HG03280 (cell line): ENCODE measurements around the gene RADIL.

Experiments
- ATAC-seq: cut with Tn5 transposase; IDR thresholded peaks from one replicate; pipeline ENCODE4 v1.9.1; 2021; ENCODE audit warnings: mild to moderate bottlenecking, moderate library complexity; ENCODE audit not compliant: unreplicated experiment

Gene RADIL

DNA sequence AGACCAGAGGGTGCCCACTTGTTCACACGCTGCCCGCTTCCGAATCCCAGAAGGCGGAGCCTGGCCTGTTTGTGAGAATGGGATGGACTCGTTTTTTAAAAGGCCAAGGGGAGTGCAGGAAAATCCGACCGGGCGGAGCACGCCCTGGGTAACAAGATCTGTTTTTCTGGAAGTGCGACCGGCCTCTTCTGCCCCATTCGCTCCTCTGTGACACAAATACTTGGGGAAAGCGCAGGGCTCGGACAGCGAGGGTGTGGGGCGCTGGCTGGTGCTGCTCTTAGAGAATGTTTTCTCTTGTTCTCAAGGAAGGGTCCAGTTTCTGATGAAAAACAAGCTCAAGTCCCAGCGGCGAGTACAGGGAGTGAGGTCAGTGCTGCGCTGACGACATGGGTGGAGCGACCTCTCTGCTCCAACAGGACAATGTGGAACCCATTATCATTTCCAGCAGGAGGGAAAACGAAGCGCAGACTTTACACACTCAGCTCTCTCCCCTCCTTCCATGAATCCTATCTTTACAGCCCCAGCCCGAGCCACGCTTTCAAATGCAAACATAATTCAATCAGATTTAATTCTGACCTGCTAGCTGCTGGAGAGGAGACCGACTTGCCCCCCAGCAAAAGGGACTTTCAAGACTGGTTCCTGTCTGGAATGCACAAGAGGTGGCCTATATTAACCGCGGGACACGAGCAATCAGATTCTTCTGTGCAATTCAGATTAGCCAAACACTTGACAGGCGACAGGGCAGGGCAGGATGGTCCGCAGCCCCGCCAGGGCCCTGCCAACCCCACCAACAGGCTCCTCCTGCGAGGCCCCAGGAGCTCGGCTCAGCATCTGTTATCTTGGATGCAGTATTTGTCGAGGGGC, 1.1 kb downstream of the RADIL start:
- no peak for ATAC-seq

DNA sequence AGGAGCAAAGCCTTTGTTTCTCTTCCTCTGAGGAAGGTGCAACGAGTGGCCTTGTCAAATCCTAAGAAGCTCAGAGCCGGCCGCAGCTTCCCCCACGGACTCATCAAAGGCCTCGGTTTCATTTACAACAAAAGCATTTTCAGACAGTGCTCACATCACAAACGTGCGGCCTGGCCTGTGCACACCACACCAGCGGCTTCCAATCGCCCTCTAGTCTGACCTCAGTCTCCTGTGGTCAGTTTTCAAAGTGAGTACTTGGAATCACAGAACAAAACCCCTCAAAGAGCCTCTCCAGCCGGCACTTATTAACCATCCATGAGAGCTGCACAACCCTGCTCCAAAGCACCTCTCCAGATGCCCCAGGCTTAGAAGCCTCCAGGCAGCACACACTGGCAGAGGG, 3.3 kb downstream of the RADIL start:
- ATAC-seq: no peak

DNA sequence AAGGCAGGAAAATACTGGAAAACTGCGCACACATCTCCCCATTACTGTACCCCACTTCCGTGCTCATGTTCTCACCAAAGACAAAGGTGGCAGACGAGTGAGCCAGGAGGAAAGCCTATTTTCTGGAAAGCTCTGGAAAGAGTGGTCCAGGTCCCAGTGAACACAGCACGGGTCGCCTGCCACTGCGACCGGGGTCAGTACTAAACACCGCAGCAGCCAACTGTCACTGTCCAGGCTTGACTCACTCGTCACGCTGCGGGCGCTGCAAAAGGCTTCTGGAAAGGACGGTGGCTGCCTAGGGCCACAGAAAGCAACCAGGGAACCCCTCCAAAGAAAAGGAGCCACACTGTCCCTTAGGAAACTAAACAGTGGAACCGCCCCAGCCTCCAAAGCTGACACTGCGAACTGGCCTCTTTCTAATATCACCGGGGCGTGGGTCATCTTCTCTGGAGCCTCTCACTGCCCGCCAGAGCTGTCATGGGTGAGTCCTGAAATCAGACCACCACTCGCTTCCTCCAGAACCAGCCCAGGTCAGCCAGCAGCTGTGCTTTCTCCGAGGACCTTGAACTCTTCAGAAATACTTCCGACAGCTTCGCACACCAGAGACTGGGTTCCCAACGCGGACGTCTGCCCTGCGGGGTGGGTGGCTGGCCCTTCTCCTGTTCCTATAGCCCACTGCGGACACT, 4.0 kb downstream of the RADIL start:
- ATAC-seq: no peak

DNA sequence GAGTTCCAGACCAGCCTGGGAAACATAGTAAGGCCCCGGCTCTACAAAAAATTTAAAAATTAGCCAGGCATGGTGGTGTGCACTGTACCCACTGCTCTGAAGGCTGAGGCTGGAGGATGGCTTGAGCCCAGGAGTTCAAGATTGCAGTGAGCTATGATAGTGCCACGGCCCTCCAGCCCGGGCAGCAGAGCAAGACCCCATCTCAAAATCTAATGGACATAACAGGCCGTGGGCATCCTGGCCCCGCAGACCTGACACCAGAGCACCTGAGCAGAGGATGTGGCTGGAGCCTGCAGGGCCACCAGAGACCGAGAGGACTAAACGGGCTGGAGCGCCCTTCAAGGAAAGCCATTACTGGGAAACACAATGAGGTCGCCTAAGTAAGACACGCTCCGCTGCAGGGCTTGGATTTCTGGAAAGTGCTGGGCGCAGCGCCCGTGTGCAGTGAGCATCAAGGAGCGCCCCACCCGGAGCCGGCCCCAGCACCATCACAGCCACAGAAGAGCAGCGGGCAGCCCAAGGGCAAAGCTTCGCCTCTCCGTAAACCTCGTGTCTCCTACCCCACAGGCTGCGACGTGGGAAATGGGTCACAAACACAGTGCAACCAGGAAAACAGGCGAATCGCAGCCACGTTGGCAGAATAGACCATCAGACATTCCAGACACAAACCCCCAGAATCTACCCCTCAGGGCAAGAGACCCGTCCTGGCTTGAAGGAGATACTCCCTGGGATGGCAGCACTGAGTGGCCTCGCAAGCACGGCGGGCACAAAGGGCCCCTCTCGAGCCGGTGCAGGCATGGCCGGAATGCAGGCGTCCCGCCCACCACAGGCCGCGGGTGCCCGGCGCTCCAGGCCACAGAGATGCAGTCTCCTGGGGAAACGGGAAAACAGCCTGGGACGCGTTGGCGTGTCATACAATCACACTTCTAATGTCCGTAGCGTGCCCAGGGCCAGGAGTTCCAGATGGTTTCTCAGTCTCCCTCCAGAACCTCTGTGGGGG, 4.9 kb downstream of the RADIL start:
- no peak for ATAC-seq

DNA sequence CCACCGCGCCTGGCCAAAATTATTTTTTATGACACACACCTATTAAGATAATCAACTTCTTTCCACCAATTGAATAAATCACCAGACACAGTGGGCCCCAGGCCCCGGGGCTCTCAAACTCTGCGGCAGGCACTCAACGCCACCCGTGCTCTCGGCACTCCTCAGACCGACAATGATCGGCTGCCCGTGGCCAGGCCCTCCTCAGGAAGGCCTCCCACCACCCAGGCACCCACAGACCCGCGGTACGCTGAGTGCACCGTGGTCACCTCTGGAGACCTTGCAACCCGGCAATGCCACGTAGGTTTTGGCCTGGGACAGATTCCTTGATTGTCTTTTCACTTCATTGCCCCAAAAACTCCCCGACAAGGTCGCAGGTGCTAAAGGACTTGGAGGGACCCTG, 6.9 kb downstream of the RADIL start:
- ATAC-seq: no peak

DNA sequence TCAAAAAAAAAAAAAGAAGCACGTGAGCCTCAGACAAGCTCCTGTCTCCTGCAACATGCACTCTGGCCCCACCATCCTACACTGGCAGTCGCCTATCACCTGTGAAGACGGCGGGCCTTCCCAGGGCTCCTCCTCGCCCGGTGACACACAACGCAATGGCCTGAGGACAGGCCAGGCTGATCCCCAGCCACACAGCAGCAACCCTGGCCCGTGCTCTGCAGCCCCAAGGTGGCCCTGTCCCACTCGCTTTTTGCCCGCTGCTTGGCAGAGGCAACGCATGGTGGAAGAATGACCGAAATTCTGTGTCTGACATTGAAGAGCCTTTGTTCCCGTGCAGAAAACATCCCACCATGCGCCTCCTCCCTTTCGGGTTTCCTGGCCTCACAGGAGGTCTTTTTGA, 8.1 kb downstream of the RADIL start:
- ATAC-seq: no peak

DNA sequence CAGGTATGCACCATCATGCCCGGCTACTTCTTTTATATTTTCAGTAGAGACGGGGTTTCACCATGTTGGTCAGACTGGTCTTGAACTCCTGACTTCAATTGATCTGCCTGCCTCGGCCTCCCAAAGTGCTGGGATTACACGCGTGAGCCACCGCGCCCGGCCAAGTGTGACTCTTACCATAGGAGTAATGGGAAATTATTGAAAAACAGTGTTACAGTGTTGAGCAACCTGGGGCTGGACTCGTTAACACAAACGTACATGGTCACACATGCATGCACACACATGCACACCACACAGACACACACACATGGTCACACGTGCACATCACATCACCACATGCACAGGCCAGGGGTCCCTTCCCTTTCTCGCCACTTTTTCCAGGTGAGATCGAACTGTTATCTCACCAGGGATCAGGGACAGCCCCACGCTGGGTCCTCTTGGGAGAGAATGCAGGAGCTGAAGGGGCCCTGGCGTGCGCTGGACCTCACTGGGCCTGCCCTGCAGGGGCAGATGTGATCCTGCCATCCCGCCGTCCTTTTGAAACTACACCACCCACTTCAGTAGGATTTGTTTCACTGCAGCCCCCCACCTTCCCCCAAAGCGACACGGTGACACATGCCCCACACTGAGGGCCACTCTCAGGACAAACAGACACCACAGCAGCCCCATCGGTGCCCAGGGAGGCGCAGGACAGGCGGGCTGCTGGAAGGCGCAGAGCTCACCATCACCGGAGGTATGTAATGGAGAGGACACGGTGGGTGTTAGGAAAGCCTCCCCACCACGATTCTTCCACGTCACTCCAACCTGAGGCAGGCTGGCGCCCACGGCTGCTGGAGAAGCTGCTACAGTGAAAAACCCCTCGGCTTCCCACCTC, 10.2 kb downstream of the RADIL start:
- ATAC-seq: no peak

DNA sequence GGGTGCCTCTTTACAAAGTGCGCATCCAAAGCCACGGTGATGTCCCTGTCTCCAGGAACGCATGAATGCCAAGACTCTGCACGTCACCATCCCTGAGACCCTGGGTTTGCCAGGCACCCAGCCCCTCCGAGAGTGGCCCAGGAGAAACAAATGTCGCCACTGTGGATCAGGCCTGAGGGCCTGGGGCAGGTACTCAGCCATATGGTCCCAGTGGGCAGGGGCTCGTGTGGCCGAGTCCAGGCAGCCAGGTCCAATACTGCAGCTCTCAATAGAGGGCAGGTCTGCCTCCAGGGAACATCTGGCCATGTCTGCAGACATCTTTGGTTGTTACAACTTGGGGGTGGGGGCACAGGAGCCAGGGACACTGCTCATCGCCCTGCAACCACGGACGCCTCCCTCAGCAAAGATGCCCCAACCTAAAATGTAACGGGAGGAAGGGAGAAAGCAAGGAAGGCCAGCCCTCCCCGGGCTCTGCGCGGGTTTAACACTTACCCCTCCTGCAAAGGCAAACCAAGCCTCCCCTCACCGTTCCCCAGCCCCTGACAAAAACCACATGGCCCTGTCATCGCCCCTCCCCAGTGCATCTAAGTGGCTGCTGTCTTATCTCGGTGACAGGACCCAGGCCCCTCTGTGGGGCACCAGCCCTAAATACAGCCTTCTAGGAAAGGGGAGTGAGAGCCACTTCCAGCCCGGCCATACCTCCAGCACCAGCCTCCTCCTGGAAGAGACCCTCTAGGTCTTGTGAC, 11.4 kb downstream of the RADIL start:
- no peak for ATAC-seq

DNA sequence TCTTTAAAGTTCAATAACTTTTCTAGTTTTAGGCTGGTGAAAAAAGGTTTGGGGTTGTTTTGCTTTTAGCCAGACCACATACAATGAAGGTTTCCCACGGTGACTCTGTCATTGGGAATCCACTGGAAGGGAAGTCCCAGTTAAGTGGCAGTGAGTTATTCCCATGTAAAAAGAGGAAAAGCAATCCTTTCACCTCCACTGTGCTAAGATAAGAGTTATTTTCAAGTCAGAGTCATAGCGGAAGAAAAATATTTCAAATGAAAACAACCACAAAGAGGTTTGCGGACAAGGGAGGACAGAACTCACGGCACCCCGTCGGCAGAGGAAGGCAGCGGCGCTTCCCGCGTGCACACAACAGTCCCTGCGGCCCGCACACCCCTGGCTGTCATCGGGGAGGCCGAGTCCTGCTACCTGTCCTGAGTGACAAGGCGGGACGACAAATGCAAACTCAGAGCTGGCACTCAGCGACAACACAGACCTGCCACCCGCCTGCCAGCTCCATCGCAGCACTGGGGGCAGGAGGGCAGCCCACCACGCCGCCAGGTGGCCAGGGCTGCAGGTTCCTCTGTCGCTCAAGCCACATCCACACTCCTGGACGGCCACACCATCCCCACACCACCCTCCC, 12.3 kb downstream of the RADIL start:
- ATAC-seq: no peak

DNA sequence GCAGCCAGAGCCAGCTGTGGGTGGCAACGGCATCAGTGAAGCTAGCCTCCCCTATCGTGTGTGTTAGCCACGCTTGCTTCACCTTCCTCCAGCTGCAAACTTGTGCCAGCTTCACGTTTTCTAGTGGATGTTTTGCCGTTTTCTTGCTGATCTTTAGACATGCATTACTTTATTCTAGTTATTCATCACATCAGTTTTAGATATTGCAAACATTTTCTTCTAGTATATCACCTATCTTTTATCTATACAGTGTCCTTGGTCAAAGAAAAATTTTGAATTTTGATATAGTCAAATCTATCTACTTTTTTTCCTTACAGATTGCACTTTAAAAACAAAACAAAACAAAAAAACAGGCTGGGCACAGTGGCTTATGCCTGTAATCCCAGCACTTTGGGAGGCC, 15.0 kb downstream of the RADIL start:
- ATAC-seq: no peak

DNA sequence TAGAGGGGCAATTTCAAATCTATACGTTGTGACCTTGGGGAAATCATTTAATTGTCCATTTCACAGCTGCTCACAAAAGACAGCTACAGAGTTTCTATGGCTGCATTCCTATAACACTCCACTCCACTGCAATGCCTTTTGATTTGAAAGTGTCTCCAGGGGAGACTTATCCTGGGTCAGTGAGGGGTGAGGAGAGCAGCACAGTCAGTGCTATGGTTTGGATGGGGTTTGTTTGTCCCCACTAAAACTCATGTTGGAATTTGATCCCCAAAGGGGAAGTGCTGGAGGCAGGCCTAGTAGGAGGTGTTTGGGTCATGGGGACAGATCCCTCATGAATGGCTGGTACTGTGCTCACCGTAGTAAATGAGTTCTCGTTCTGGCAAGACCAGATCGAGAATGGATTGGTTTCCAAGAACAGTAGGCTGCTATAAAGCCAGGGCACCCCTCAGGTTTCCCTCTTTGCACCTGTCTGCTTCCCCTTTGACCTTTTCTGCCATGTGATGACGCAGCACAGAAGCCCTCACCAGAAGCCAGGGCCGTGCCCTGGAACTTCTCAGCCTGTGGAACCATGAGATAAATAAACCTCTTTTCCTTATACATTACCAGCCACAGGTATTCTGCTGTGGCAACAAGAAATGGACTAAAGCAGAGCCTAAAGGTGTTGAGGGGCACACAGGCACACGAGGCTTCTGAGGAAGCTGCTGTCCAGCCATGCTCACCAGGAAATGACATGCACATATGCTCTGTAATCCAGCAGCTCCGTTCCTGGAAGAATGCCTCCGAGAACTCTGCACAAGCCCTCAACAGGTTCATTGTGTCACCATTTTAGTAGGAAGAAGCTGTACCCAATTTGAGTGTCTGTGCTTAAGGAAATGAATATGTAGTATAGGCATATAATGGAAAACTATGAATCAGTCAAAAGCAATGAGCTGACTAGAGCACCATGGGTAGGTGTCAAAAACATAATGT, 16.7 kb downstream of the RADIL start:
- no peak for ATAC-seq

DNA sequence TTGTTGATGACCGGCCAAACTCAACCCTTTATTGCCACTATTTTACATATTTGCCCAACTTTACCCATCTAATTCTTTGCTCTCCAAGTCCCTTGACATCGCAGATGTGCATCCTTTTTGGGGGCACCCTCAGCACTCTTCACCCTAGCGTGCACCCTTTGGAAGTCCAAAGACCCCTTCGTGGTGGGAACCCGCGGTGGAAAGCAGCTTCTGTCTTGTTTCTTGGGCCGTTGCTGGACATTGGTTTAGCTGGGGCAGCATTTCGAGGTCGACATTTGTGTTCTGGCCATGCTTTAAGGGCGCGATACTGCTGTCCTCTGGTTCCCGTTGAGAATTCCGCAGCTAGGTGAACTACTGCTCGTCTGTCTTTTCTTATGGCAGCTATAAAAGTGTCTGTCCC, 21.4 kb downstream of the RADIL start:
- ATAC-seq: no peak

DNA sequence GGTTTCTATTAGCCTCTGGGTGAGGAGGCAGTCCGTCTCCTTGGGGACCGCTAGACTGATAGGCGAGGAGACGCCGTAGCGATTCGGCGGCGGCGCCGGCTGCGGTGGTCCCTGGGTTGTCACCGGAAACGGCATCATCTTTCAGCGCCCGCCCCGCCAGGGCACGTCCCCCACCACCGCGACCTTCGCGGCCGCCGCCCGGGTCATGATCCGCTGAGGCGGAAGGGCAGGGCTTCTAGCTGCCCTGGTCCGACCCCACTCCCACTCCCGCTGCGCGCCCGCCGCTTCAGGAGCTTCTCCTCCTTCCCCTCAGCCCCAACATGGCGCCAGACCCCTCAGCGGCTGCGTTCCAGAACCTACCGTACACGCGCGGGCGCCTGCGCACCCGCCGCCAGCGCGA, 21.8 kb downstream of the RADIL start, which contains the start of gene PAPOLB:
Gene PAPOLB (minus strand): TSS at position 358 of the 400 bp plus-strand sequence. CDS start 220 bp downstream, at position 138.
- ATAC-seq: no peak

DNA sequence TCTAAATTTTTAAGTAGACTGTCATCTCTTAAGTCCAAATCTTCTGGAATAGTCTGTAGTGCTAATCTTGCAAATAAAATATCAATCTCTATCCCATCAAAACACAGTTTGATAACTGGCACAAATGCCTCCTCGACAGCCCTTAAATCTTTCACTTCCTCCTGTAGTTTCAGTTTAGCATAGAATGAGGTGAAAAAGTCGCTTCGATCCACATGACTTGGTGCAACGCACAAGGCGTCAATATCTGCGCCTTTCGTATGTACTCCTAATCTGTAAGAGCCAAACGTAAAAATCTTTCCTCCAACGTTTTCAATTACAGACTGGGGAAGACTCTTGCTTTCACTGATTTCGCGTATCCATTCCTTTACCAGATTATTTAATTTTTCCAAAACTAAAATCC, 22.3 kb downstream of the RADIL start:
- ATAC-seq: no peak

DNA sequence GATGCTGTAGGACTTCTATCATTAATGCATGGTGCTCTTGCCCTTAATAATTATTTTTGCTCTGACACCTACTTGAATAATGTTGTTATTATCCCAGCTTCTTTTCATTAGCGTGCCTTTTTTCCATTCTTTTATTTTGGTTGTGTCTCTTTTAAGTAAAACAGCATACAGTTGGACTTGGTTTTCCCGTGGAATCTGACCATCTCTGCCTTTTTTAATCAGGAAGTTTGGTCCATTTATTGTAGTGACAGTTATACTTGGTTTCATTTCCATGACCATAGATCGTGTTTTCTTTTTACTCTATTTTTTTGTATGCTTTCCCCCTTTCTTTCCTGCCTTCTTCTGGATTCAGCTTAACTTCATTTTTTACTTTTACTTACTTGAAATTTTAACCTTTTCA, 26.3 kb downstream of the RADIL start:
- no peak for ATAC-seq

DNA sequence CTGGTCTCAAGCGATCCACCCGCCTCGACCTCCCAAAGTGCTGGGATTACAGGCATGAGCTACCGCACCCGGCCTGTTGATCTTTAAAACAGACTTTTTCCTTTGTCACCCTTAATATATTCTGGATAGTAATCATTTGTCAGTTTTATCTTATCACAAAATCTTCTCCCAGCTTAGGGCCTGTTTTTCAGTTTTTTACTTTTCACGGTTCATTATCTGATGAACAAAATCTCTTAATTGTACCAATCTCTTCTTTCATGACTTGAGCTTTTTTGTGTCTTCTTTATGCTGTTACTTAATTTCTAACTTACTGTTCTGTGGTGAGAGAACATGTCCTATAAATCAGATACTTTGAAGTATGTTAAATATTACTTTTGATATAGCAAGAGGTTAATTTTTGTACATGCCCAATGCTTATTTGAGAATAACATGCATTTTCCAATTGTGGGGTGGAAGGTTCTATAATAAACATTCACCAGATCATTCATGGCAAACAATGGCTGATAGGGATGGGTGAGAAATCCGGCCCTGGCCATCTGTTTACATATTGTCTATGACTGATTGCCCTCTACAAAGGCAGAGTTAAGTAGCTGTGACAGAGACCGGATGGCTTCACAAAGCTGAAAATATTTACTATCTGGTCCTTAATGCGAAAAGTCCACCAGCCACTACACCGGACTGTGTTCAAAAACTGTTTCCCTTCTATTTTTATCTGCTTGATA, 27.0 kb downstream of the RADIL start:
- ATAC-seq: no peak

DNA sequence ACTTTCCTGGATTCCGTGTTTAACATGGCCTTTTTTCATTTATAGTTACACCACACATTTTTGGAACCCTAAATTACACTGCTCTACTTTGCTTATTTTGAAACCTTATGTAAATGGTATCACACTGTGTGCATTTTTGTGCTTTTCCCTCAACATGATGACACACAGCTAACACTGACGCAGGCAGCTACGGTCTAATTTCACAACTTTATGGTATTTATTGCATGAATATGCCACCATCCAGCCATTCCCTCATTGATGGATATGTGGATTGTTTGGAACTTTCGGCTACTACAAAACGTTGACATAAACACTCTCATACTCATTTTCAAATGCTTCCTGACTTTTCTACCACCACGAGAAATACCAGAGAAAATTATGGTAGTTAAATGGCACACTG, 28.6 kb downstream of the RADIL start:
- ATAC-seq: no peak
